Ascending aorta (tissue), 2 donors: Measurements from ENCODE around the gene AP4M1. TPM values are rescaled to one million over a fixed set of nuclear protein-coding genes. Genes with fewer than 3 reads are reported as not detected.

Experiments used
- DNase-seq, 2 donors: peaks; one replicate each; pipeline ENCODE4 v3.0.0-alpha.2; 2019; ENCODE audit warnings: low spot score in 2 of 2
- H3K27ac ChIP-seq, 2 donors: fragments of 200-600 bp; sonication (generic); one replicate each; pipeline ENCODE4 v1.5.1; 2016 to 2017; ENCODE audit warnings: mild to moderate bottlenecking in 1 of 2
- H3K27me3 ChIP-seq: fragments of 200-600 bp; sonication (generic); one replicate; pipeline ENCODE4 v1.5.1; 2017
- H3K36me3 ChIP-seq, 2 donors: fragments of 200-600 bp; sonication (generic); one replicate each; pipeline ENCODE4 v1.5.1; 2016
- H3K4me1 ChIP-seq, 2 donors: fragments of 200-600 bp; sonication (generic); one replicate each; pipeline ENCODE4 v1.5.1; 2016 to 2017; ENCODE audit warnings: mild to moderate bottlenecking in 1 of 2
- H3K4me3 ChIP-seq, 2 donors: fragments of 200-600 bp; sonication (generic); one replicate each; pipeline ENCODE4 v1.5.1; 2016 to 2017; ENCODE audit warnings: mild to moderate bottlenecking in 1 of 2
- H3K9me3 ChIP-seq, 2 donors: fragments of 200-600 bp; sonication (generic); one replicate each; pipeline ENCODE4 v1.5.1; 2016
- intact Hi-C: fragments of 100-400 bp; cut with DNase I; formaldehyde crosslinking; loops from one replicate; pipeline ENCODE4 v1.15.1; 2023
- total RNA-seq: library from RNA; depleted of rRNA; stranded (reverse); fragments of >200 nt; gene quantifications from one replicate; pipeline ENCODE4 v1.1.0, GENCODE V29; 2016
- TF ChIP-seq, protein P1 (sequence below), 3 experiments: fragments of 200-600 bp in 2 of 3; fragments of 450-650 bp in 1 of 3; sonication (generic) in 2 of 3; IDR thresholded peaks; one replicate each; pipeline ENCODE4 v1.5.1; 2016 to 2019; ENCODE audit warnings: antibody characterized with exemption in 3 of 3, mild to moderate bottlenecking in 1 of 3, moderate library complexity in 1 of 3

AP4M1 gene
- total RNA-seq, 1 donor from 2014 or later, result 29.6 TPM

DNA sequence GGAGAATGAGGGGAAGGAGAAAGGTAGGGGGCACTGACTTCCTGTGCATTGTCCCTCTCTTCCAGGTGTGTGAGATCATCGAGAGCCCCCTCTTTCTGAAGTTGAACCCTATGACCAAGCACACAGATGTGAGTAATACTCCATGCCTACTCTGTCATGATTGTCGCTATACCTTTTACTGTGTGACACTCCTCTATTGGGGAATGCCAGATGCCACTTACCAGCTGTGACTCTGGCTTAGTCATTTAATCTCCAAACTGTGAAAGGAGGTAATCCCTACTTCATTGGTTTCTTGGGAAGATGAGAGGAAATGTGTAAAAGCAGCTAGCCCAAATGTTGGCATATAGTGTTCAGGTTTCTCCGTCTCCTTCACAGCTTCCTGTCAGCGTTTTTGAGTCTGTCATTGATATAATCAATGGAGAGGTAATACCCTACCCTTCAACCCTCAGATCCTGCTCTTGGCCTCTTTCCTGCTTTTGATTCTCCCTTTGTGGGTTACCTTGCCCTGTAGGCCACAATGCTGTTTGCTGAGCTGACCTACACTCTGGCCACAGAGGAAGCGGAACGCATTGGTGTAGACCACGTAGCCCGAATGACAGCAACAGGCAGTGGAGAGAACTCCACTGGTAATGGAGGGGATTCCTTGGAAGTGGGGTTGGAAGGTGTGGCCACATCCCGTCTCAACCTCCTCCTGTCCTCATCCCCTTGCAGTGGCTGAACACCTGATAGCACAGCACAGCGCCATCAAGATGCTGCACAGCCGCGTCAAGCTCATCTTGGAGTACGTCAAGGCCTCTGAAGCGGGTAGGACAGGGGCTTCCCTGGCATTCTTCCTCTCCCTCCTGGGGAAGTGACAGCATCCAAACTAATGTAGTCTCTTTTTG is 10.7 kb upstream of the AP4M1 start:
- Histone ChIP-seq H3K27ac (no peak overlapping the region), H3K4me1 (peaks cover 7 to 10% of the 10 kb centered on the region in 2 donors), H3K36me3 (peaks cover 49 to 58% of the 10 kb centered on the region in 2 donors), H3K27me3 (no peaks in the 10 kb centered on the region), H3K4me3 (no peak overlapping the region), H3K9me3 (no peaks in the 10 kb centered on the region)
- intact Hi-C loops, result no loop called here
- TF ChIP-seq, protein P1, sequence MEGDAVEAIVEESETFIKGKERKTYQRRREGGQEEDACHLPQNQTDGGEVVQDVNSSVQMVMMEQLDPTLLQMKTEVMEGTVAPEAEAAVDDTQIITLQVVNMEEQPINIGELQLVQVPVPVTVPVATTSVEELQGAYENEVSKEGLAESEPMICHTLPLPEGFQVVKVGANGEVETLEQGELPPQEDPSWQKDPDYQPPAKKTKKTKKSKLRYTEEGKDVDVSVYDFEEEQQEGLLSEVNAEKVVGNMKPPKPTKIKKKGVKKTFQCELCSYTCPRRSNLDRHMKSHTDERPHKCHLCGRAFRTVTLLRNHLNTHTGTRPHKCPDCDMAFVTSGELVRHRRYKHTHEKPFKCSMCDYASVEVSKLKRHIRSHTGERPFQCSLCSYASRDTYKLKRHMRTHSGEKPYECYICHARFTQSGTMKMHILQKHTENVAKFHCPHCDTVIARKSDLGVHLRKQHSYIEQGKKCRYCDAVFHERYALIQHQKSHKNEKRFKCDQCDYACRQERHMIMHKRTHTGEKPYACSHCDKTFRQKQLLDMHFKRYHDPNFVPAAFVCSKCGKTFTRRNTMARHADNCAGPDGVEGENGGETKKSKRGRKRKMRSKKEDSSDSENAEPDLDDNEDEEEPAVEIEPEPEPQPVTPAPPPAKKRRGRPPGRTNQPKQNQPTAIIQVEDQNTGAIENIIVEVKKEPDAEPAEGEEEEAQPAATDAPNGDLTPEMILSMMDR (IDR thresholded peaks at IDR 0.05), result no peak
- DNase-seq, result no peak

DNA sequence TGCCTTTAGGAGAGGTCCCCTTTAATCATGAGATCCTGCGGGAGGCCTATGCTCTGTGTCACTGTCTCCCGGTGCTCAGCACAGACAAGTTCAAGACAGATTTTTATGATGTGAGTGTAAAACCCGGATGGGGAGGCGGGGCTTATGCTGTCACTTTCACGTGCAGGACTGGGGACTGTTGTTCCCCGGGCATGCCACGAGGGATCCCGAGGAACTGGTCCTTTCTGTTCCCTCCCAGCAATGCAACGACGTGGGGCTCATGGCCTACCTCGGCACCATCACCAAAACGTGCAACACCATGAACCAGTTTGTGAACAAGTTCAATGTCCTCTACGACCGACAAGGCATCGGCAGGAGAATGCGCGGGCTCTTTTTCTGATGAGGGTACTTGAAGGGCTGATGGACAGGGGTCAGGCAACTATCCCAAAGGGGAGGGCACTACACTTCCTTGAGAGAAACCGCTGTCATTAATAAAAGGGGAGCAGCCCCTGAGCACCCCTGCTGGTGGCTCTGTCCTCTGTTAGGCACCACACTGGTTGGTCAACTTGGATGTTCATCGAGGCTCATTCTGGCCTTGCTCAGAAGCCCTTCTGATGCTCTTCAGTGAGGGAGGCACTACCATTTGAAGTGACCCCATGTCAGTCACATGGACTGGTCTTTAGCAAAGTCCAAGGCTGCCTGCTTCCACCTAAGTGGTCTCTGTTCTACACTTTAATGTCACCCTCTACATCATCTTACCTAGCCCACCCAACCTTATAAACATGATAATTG is 9.8 kb upstream of the AP4M1 start:
- Histone ChIP-seq H3K36me3 (peaks cover 54 to 66% of the 10 kb centered on the region in 2 donors), H3K4me1 (peaks cover 7 to 10% of the 10 kb centered on the region in 2 donors), H3K9me3 (no peaks in the 10 kb centered on the region), H3K27ac (no peak overlapping the region), H3K27me3 (no peaks in the 10 kb centered on the region), H3K4me3 (no peak overlapping the region)
- intact Hi-C loops, result no loop called here
- no peak for DNase-seq
- TF ChIP-seq, protein P1 (IDR thresholded peaks at IDR 0.05), result no peak

- no peak for DNase-seq
- Histone ChIP-seq H3K27me3 (no peaks in the 10 kb centered on the region), H3K4me1 (peaks cover 7 to 10% of the 10 kb centered on the region in 2 donors), H3K36me3 (peaks cover 61 to 80% of the 10 kb centered on the region in 2 donors), H3K4me3 (no peak overlapping the region), H3K9me3 (no peaks in the 10 kb centered on the region), H3K27ac (no peak overlapping the region)
- intact Hi-C loops, result no loop called here
- TF ChIP-seq, protein P1 (IDR thresholded peaks at IDR 0.05), result no peak
Observed at GRCh38 chr7:100093054-100093453, 8.4 kb upstream of the AP4M1 start.

- TF ChIP-seq, protein P1 (IDR thresholded peaks at IDR 0.05), result no peak
- Histone ChIP-seq H3K9me3 (no peaks in the 10 kb centered on the region), H3K4me3 (no peak overlapping the region), H3K36me3 (peaks cover 63 to 85% of the 10 kb centered on the region in 2 donors), H3K27me3 (no peaks in the 10 kb centered on the region), H3K4me1 (peaks cover 6 to 7% of the 10 kb centered on the region in 2 donors), H3K27ac (no peak overlapping the region)
- intact Hi-C loops, result no loop called here
- no peak for DNase-seq
Observed at GRCh38 chr7:100093498-100093897, 7.9 kb upstream of the AP4M1 start.

- Histone ChIP-seq H3K27ac (no peak overlapping the region), H3K9me3 (no peaks in the 10 kb centered on the region), H3K36me3 (peaks cover 65 to 90% of the 10 kb centered on the region in 2 donors), H3K4me3 (no peak overlapping the region), H3K27me3 (no peaks in the 10 kb centered on the region), H3K4me1 (peaks cover 6 to 7% of the 10 kb centered on the region in 2 donors)
- intact Hi-C loops, result no loop called here
- no peak for DNase-seq
- TF ChIP-seq, protein P1 (IDR thresholded peaks at IDR 0.05), result no peak
Observed at GRCh38 chr7:100093925-100094486, 7.4 kb upstream of the AP4M1 start.
